ENCODE measurements around the gene GPATCH8.

DNA sequence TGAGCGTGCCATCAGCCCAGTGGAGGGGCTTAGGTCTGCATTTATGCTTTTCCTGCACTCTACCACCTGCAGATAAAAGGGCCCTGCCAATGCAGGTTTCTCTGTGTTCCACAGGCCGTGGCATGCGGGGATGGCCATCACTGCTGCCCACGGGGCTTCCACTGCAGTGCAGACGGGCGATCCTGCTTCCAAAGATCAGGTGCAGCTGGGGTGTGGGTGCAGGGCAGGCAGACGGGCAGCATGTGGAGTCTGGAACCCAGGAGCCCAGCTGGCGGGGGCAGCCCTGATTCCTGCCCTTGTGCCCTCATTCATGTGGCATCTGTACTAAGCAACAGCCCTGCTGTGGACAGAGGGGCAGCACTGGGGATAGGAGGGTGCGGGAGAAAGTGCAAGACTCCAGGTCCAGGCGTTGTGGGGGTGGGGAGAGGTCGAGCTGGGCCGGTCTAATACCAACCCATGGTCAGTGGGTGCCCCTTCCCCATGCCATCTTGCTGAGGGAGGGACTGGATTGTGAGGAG is 153.6 kb downstream of the GPATCH8 start:
- TF ChIP-seq, protein P1, sequence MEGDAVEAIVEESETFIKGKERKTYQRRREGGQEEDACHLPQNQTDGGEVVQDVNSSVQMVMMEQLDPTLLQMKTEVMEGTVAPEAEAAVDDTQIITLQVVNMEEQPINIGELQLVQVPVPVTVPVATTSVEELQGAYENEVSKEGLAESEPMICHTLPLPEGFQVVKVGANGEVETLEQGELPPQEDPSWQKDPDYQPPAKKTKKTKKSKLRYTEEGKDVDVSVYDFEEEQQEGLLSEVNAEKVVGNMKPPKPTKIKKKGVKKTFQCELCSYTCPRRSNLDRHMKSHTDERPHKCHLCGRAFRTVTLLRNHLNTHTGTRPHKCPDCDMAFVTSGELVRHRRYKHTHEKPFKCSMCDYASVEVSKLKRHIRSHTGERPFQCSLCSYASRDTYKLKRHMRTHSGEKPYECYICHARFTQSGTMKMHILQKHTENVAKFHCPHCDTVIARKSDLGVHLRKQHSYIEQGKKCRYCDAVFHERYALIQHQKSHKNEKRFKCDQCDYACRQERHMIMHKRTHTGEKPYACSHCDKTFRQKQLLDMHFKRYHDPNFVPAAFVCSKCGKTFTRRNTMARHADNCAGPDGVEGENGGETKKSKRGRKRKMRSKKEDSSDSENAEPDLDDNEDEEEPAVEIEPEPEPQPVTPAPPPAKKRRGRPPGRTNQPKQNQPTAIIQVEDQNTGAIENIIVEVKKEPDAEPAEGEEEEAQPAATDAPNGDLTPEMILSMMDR (optimal IDR thresholded peaks at IDR 0.05 in 1 of 3, IDR thresholded peaks at IDR 0.05 in 1 of 3, conservative IDR thresholded peaks at IDR 0.05 in 1 of 3; ENCODE audit: extremely low read depth in 1 of 3, insufficient read depth in 2 of 3, low read length in 3 of 3) = no peak
- TF ChIP-seq EZH2 (IDR thresholded peaks at IDR 0.05; ENCODE audit: low read length) = no peak

Measured in keratinocyte (primary cell).